ENCODE data around the gene ARSD. TPM values are rescaled to one million over a fixed set of nuclear protein-coding genes. Genes with fewer than 3 reads are reported as not detected.

Gene ARSD
- total and polyA plus RNA-seq, 2 of the 8 experiments (the other 6 are each of a cell fraction or from before 2014, with no cell fraction given) = 1.8 to 3.2 TPM

DNA sequence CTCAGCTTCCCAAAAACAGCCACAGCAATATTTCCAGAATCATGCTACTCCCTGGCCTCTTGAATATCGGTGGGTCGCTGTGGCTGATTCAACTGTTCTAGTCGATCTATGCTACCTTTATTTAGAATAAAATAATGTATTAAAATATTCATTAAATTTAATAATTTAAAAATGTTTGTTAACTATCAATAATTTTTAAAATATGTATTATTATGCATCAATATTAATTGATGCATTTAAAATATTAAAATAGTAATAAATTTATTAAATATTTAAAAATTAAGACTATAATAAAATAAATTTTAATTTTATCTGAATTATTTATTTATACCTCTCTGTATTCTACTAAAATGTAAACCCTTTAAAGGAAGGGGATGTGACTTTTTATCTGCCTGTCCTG lies 19.0 kb downstream of the ARSD start:
- WGBS, 2 experiments (ENCODE audit: extremely low coverage in 1 of 2, insufficient coverage in 1 of 2, insufficient read length in 1 of 2, insufficient replicate concordance in 2 of 2, low coverage in 1 of 2, low lambda C conversion rate in 2 of 2, missing lambda C conversion rate in 1 of 2) = 92% methylated on average over 3 of the region's 3 CpGs; no CpG with 5 or more reads in 1 of the 2 experiments
- Histone ChIP-seq H3K79me2 (ENCODE audit: control insufficient read depth in 1 of 2, insufficient read depth in 2 of 2, low read length in 2 of 2) (no peaks in the 10 kb centered on the region), H4K91ac (replicated peaks; ENCODE audit: insufficient read length, low read length) (no peak overlapping the region), H3K36me3 (ENCODE audit: control insufficient read depth in 2 of 4, insufficient read depth in 4 of 4, low read length in 3 of 4) (no peaks in the 10 kb centered on the region), H4K5ac (ENCODE audit: insufficient read length, low read depth, low read length) (no peak overlapping the region), H3K23me2 (ENCODE audit: low read depth, low read length) (no peaks in the 10 kb centered on the region), H3K56ac (replicated peaks; ENCODE audit: insufficient read length, low read depth, low read length) (no peak overlapping the region), H3K4me3 (ENCODE audit: extremely low read depth in 1 of 4, insufficient read depth in 2 of 4, low read depth in 3 of 4, low read length in 4 of 4) (no peak overlapping the region), H2BK12ac (ENCODE audit: low read depth, low read length) (no peak overlapping the region), H4K20me1 (replicated peaks in 1 of 2; ENCODE audit: control insufficient read depth in 1 of 2, insufficient read depth in 2 of 2, low read length in 2 of 2) (no peaks in the 10 kb centered on the region), H2BK20ac (ENCODE audit: low read length) (no peak overlapping the region), H3K4ac (replicated peaks; ENCODE audit: insufficient read length, low read depth, low read length) (no peak overlapping the region), H3K27me3 (replicated peaks in 1 of 4; ENCODE audit: control insufficient read depth in 3 of 4, extremely low read depth in 1 of 4, insufficient read depth in 3 of 4, low read length in 3 of 4) (no peaks in the 10 kb centered on the region), H2BK120ac (replicated peaks; ENCODE audit: low read depth, low read length) (no peak overlapping the region), H2AFZ (ENCODE audit: low read length) (no peak overlapping the region), H3K4me2 (ENCODE audit: insufficient read depth in 1 of 2, low read depth in 2 of 2, low read length in 2 of 2) (no peak overlapping the region), H3K79me1 (ENCODE audit: low read depth, low read length) (no peaks in the 10 kb centered on the region), H2BK5ac (ENCODE audit: low read depth, low read length) (no peak overlapping the region), H2BK15ac (ENCODE audit: low read length) (no peak overlapping the region), H3K9me3 (ENCODE audit: insufficient read depth in 2 of 2, low read depth in 1 of 2, low read length in 1 of 2) (no peaks in the 10 kb centered on the region), H3K18ac (ENCODE audit: extremely low read depth, low read length) (no peak overlapping the region), H4K8ac (ENCODE audit: extremely low read depth, insufficient read depth, low read length) (no peak overlapping the region), H3K23ac (ENCODE audit: insufficient read length) (no peak overlapping the region), H3K14ac (ENCODE audit: insufficient read length) (no peak overlapping the region), H3K4me1 (replicated peaks in 1 of 4; ENCODE audit: control insufficient read depth in 3 of 4, insufficient read depth in 4 of 4, low read length in 3 of 4) (peaks cover 0 to 7% (median 4%) of the 10 kb centered on the region in 4 experiments; a peak in 4 of 7 replicates), H3K27ac (ENCODE audit: low read depth, low read length) (no peak overlapping the region), H3K9ac (replicated peaks in 1 of 4; ENCODE audit: extremely low read depth in 1 of 4, low read depth in 3 of 4, low read length in 3 of 4) (no peak overlapping the region), H2AK5ac (ENCODE audit: low read depth, low read length) (no peak overlapping the region)
- FAIRE-seq (no peak), DNase-seq (ENCODE audit: low read depth in 1 of 2, low spot score in 2 of 2) (no peak)
- CTCF ChIA-PET (ENCODE audit: partially characterized antibody) = no interaction called here
- TF ChIP-seq HDAC6 (IDR thresholded peaks at IDR 0.05; ENCODE audit: low read depth, low read length) (no peak), JUN (IDR thresholded peaks at IDR 0.05; ENCODE audit: low read depth, low read length) (no peak), NANOG (IDR thresholded peaks at IDR 0.05; ENCODE audit: insufficient read depth, low read depth, low read length, poor library complexity, severe bottlenecking) (no peak), CHD1 (IDR thresholded peaks at IDR 0.05; ENCODE audit: low read depth, low read length) (no peak), MAFK (IDR thresholded peaks at IDR 0.05; ENCODE audit: low read depth, low read length) (no peak), YY1 (IDR thresholded peaks at IDR 0.05; ENCODE audit: low read depth, low read length) (no peak), CHD2 (IDR thresholded peaks at IDR 0.05; ENCODE audit: low read length) (no peak), CEBPB (IDR thresholded peaks at IDR 0.05; ENCODE audit: low read depth, low read length) (no peak), ASH2L (IDR thresholded peaks at IDR 0.05; ENCODE audit: low read length) (no peak), TBP (IDR thresholded peaks at IDR 0.05; ENCODE audit: low read depth, low read length) (no peak), SIN3A (conservative IDR thresholded peaks at IDR 0.05 in 1 of 2, IDR thresholded peaks at IDR 0.05 in 1 of 2; ENCODE audit: low read depth in 1 of 2, low read length in 2 of 2) (no peak), GTF2F1 (IDR thresholded peaks at IDR 0.05; ENCODE audit: borderline replicate concordance, low read depth, low read length) (no peak), SP2 (IDR thresholded peaks at IDR 0.05; ENCODE audit: low read length) (no peak), JUND (IDR thresholded peaks at IDR 0.05; ENCODE audit: low read length) (no peak), KDM1A (IDR thresholded peaks at IDR 0.05; ENCODE audit: borderline replicate concordance, low read length) (no peak)
- TF ChIP-seq, protein P1, sequence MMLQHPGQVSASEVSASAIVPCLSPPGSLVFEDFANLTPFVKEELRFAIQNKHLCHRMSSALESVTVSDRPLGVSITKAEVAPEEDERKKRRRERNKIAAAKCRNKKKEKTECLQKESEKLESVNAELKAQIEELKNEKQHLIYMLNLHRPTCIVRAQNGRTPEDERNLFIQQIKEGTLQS (IDR thresholded peaks at IDR 0.05; ENCODE audit: insufficient read depth, low read depth, low read length) = no peak
- POLR2A ChIA-PET (ENCODE audit: partially characterized antibody) = interaction anchor here (1.4 kb wide), 1 partner anchor 10 kb away, joined by 4 read pairs; no protein-coding TSS in a partner anchor
